Activated naive CD4-positive, alpha-beta T cell treated with anti-CD3 and anti-CD28 coated beads, Interleukin-2, amount 10 ng/mL, durations not matched to agents 5 hours and 36 hours (primary cell): ENCODE data around the gene ABHD11. TPM values are rescaled to one million over a fixed set of nuclear protein-coding genes. Genes with fewer than 3 reads are reported as not detected.

Source experiments
- microRNA-seq: library from miRNA; unstranded; fragments of <30 nt; microRNA quantifications from one replicate; pipeline ENCODE4 v1.2.0, GENCODE V29; 2022; ENCODE audit warnings: borderline microRNAs expressed, borderline replicate concordance
- total RNA-seq, 2 experiments: library from RNA; stranded (reverse); gene quantifications; one replicate each; pipeline ENCODE4 v1.2.3, GENCODE V29; 2021

The ABHD11 gene
- total RNA-seq = 10 to 100 TPM; 12.6 to 13.7 TPM

GRCh38 chr7:73738612-73739386, at the start of gene ABHD11:
Gene ABHD11, minus strand, starts transcription at chr7:73738802. Its CDS starts 32 bp downstream, at chr7:73738770.

GRCh38 chr7:73770002-73770859, 31.6 kb upstream of the ABHD11 start, which contains the start of gene CLDN3:
Gene CLDN3, minus strand, starts transcription at chr7:73770270. Its CDS starts 221 bp downstream, at chr7:73770049.

GRCh38 chr7:73718905-73719805, 19.4 kb downstream of the ABHD11 start, which contains the start of gene STX1A:
Gene STX1A, minus strand, starts transcription at chr7:73719669. Its CDS starts 38 bp downstream, at chr7:73719631.

Small RNA genes within 50 kb of the gene (microRNA-seq; reads per million reads assigned to microRNA genes)
- gene MIR4284 = not detected

Other genes with a start within 250 kb of the ABHD11 start
- 10 to 100 TPM; 76.3 to 77.4 TPM for gene BAZ1B, start 216.5 kb downstream of the ABHD11 start, total RNA-seq
- gene BCL7B, start 181.1 kb downstream of the ABHD11 start, total RNA-seq = 10 to 100 TPM; 61.5 to 63.2 TPM
- 10 to 100 TPM; 25.3 to 27.5 TPM for gene TBL2, start 160.2 kb downstream of the ABHD11 start, total RNA-seq
- not detected for gene MLXIPL, start 114.3 kb downstream of the ABHD11 start, total RNA-seq
- under 1 TPM; 0.41 to 0.68 TPM for gene VPS37D, start 71.0 kb downstream of the ABHD11 start, total RNA-seq
- gene DNAJC30, start 55.3 kb downstream of the ABHD11 start, total RNA-seq = 1 to 10 TPM; 8.5 to 8.9 TPM
- 10 to 100 TPM; 44.2 to 49.4 TPM for gene BUD23, start 55.2 kb downstream of the ABHD11 start, total RNA-seq
- 10 to 100 TPM in 1 of 2 experiments, 1 to 10 TPM in 1; 9.4 to 12.4 TPM for gene STX1A, start 19.1 kb downstream of the ABHD11 start, total RNA-seq
- gene CLDN3, start 31.5 kb upstream of the ABHD11 start, total RNA-seq = not detected
- gene CLDN4, start 92.2 kb upstream of the ABHD11 start, total RNA-seq = under 1 TPM in 1 of 2 experiments, not detected in 1; 0.22 TPM
- 1 to 10 TPM; 2.6 to 2.8 TPM for gene METTL27, start 103.7 kb upstream of the ABHD11 start, total RNA-seq
- gene TMEM270, start 122.4 kb upstream of the ABHD11 start, total RNA-seq = not detected